Measurements from ENCODE around the gene TCF7L1. TPM values are rescaled to one million over a fixed set of nuclear protein-coding genes. Genes with fewer than 3 reads are reported as not detected.

TCF7L1 gene
- total RNA-seq, 1 experiment from 2014 or later, result 0.05 TPM

- DNase-seq (ENCODE audit: low read depth), result no peak
These were observed 121.5 kb downstream of the TCF7L1 start for GRCh38 chr2:85254540-85255300.

- no peak for DNase-seq (ENCODE audit: low read depth)
These were observed 122.2 kb downstream of the TCF7L1 start for GRCh38 chr2:85255456-85255812.

- DNase-seq (ENCODE audit: low read depth), result no peak
These were observed 122.8 kb downstream of the TCF7L1 start for GRCh38 chr2:85255813-85256594.

- DNase-seq (ENCODE audit: low read depth), result peak; percentile 43
These were observed 124.3 kb downstream of the TCF7L1 start for GRCh38 chr2:85257359-85257969.

- DNase-seq (ENCODE audit: low read depth), result peak; percentile 37
These were observed 124.9 kb downstream of the TCF7L1 start for GRCh38 chr2:85257970-85258605.

GRCh38 chr2:85259101-85259590, 126.0 kb downstream of the TCF7L1 start:
- peak; percentile 74 for DNase-seq (ENCODE audit: low read depth)

GRCh38 chr2:85259879-85260278, 126.7 kb downstream of the TCF7L1 start:
- no peak for DNase-seq (ENCODE audit: low read depth)

GRCh38 chr2:85263591-85263990, 130.4 kb downstream of the TCF7L1 start:
- no peak for DNase-seq (ENCODE audit: low read depth)

- no peak for DNase-seq (ENCODE audit: low read depth)
These were observed 131.3 kb downstream of the TCF7L1 start for GRCh38 chr2:85264471-85264870.

DNA sequence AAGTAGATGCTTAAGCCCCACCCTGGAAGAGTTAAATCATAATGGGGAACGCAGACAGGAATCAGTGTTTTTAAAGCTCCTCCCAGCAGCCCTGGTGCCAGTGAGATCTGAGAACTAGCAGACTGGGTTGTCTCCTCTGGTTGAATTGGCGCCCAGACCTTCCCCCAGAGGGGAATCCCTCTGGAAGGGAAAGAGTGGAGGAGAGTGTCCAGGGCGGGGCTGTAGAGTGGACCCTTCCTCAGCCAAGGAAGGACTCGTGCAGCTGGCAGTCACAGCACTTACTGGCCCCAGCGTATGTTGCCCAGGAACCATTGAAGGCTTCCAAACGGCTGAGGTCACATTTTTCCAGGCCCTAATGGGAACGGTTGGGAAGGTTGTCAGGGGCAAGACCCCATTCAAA, 132.1 kb downstream of the TCF7L1 start:
- DNase-seq (ENCODE audit: low read depth), result no peak

DNA sequence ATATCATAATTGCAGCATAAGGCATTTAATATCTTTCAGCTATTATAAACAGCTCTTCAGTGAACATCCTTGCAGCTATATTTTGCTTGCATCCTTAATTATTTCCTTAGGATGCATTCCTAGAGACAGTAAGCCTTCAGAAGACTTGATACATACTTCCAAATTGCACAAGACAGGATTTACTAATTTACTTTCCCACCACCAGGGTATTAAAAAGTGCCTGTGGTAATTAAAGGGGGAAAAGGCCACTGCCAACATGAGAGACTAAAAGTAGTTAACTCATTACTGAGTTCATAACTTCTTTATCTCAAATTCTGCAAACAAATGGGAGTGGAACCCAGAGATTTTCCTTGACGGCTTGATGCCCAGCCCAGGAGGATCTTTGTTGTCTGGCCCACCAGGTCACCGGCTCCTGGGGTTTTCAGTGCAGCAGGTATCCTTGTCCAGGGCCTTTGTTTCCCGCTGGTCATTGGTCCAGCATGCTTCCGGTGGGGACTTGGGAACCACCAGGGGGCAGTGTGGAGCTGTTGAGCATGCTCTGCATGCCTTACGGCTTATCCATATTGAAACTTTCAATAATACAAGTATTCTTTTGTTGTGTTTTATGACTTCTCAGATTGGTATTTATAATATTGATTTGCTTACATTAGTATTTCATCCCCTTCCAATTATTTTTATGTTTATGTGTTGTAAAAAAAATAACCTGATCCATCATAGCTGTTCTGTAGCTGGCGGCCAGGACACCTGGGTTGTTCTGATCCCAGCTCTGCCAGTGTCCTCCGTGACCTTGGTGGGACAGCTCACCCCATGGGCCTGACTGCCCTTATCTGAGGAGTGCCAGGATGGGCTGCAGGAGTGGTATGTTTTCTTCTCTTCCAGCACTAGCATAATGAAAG, 133.2 kb downstream of the TCF7L1 start:
- peak; percentile 37 for DNase-seq (ENCODE audit: low read depth)

GRCh38 chr2:85269959-85270358, 136.8 kb downstream of the TCF7L1 start:
- DNase-seq (ENCODE audit: low read depth), result no peak

DNA sequence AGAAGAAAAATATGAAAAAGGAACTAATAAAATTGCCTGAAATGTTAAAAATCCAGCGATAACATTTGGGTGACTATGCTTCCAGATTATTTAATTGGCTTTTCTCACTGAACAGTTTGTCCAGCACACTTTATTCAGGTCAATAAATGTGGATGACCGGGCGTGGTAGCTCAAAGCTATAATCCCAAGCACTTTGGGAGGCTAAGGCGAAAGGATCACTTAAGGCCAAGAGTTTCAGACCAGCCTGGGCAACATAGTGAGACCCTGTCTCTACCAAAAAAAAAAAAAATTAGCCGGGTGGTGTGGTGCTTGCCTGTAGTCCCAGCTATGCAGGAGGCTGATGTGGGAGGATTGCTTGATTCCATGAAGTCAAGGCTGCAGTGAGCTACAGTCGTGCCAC, 139.2 kb downstream of the TCF7L1 start:
- no peak for DNase-seq (ENCODE audit: low read depth)

- DNase-seq (ENCODE audit: low read depth), result peak; percentile 71
These were observed 140.8 kb downstream of the TCF7L1 start for GRCh38 chr2:85273738-85274731.

DNA sequence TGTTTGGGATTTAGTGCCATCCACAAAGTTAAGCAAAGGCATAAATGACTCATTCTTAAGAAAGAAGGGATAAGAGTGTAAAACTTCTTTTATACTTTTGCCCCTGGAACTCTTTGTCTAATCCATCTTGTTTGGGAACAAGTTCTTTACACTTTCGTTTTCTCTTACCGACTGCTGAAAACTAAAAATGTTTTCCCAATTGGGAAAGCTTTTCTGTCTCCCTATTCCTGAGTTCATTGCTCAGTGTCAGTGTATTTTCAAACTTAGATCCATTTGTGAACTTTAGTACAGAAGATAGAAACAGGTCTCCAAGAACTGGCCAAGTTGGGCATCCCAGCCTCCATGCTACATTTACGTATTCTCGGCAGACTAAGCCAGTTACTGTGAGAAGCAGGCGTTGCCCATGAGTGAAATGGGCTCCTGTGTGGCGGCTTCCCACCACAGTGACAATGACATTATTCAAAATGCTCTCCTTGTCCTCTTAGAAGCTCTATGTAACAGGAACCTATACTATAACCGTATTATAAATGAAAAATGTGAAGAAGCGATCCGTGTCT, 142.9 kb downstream of the TCF7L1 start:
- DNase-seq (ENCODE audit: low read depth), result no peak

- DNase-seq (ENCODE audit: low read depth), result no peak
These were observed 143.5 kb downstream of the TCF7L1 start for GRCh38 chr2:85276571-85277118.

DNA sequence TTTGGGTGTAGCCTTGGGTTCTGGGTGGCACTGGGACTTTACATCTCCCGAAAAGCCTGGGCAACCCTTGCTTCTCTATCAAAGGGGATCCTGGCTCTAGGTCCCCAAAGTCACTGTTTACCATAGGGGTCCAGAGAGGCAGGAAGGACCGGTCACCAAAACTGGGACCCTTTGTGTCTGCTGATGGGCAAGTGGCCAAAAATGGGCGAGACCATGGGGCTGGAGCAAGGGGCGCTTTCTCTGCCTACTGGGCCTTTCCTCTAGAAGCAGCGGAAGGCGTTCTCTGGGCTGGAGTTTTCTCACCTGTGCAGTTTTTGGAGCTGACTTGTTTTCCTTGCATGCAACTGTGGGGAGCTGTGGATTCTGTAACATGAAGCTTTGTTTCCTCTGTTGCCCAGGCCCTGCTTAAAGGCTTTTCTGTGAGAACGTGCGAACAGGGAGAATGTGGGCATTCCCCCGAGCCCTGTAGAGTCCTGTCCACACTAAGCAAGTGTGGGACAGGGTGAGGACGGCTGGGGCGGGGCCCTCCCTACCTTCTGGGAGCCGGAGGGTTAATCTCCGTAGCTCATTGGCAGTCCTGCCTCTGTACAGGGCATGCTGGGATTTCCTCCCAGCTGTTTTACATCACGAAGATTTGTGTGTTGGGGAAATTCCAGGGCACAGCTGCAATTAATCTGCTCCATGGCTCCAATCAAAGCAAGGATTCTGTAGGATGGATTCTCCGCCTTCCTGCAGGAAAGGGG, 144.4 kb downstream of the TCF7L1 start:
- no peak for DNase-seq (ENCODE audit: low read depth)

GRCh38 chr2:85278361-85278760, 145.2 kb downstream of the TCF7L1 start:
- no peak for DNase-seq (ENCODE audit: low read depth)

All from M059J (cell line).